Calu3 (cell line): ENCODE data around the gene RADIL. TPM values are rescaled to one million over a fixed set of nuclear protein-coding genes. Genes with fewer than 3 reads are reported as not detected.
A peak's percentile ranks its signal among the peaks of the same experiment; 100 is the strongest.

Source experiments
- BruUV-seq: library from RNA; stranded (reverse); fragments of 400-500 nt; replicated peaks from 2 replicates; lab custom pipeline; 2021; lab: Mats Ljungman, UMichigan
- CTCF ChIA-PET: fragments of 300-600 bp; sonication (Branson Sonifier 250); formaldehyde crosslinking; loops from one replicate; lab custom pipeline; 2022; ENCODE audit warnings: antibody characterized with exemption; lab: Charles Lee
- DNase-seq: peaks from one replicate; pipeline ENCODE4 v3.0.0; 2022
- H3K27ac Mint-ChIP-seq: one replicate; pipeline ENCODE4 v1.8.0; 2022; ENCODE audit warnings: mixed read lengths; ENCODE audit not compliant: unreplicated experiment
- H3K27me3 Mint-ChIP-seq: one replicate; pipeline ENCODE4 v1.8.0; 2022; ENCODE audit warnings: mixed read lengths; ENCODE audit not compliant: unreplicated experiment
- H3K36me3 Mint-ChIP-seq: one replicate; pipeline ENCODE4 v1.8.0; 2022; ENCODE audit warnings: mild to moderate bottlenecking, moderate library complexity, mixed read lengths; ENCODE audit not compliant: insufficient read depth, unreplicated experiment
- H3K4me1 Mint-ChIP-seq: one replicate; pipeline ENCODE4 v1.8.0; 2022; ENCODE audit warnings: mild to moderate bottlenecking, low read depth, mixed read lengths; ENCODE audit not compliant: unreplicated experiment
- H3K4me3 Mint-ChIP-seq: one replicate; pipeline ENCODE4 v1.8.0; 2022; ENCODE audit warnings: mild to moderate bottlenecking, low read depth, moderate library complexity, mixed read lengths; ENCODE audit not compliant: unreplicated experiment
- H3K9me3 Mint-ChIP-seq: one replicate; pipeline ENCODE4 v1.8.0; 2022; ENCODE audit warnings: low read depth, mixed read lengths; ENCODE audit not compliant: unreplicated experiment
- intact Hi-C: fragments of 100-400 bp; cut with micrococcal nuclease; formaldehyde crosslinking; loops from one replicate; pipeline ENCODE4 v1.10.0; 2022; ENCODE audit not compliant: unreplicated experiment
- total RNA-seq: library from RNA; stranded (reverse); gene quantifications from 2 replicates; pipeline ENCODE4 v1.2.3, GENCODE V29; 2022
- TF ChIP-seq, protein P1 (sequence below): fragments of 200-600 bp; IDR thresholded peaks from one replicate; pipeline ENCODE4 v1.8.0; 2022; ENCODE audit warnings: antibody characterized with exemption; ENCODE audit not compliant: unreplicated experiment

Gene RADIL
- total RNA-seq, 1 experiment from 2014 or later, result 1.8 TPM

DNA sequence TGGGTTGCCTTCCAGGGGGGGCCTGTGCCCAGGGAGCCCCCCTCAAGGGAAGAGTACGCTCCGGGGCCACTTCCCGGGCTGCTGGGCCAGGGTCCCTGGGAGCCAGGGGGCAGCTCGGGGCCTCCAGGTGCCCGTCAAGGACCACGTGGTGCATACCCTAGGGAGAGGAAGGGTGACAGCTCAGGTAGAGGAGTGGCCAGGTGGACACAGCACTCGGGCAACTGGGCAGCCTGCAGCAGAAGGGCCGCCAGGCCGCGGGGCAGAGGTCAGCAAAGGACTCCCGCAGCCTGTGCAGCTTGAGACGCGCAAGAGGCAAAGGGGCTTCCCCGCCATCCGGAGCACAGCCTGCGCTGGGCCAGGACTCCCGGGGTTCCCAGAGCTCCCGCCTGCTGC, 81.7 kb downstream of the RADIL start:
- H3K27ac Mint-ChIP-seq, result no peak overlapping the region
- no TSS peak for BruUV-seq
- H3K36me3 Mint-ChIP-seq, result peaks cover 24% of the 10 kb centered on the region
- no peaks in the 10 kb centered on the region for H3K4me1 Mint-ChIP-seq
- intact Hi-C loops, result no loop called here
- H3K9me3 Mint-ChIP-seq, result no peaks in the 10 kb centered on the region
- DNase-seq, result no peak
- TF ChIP-seq, protein P1, sequence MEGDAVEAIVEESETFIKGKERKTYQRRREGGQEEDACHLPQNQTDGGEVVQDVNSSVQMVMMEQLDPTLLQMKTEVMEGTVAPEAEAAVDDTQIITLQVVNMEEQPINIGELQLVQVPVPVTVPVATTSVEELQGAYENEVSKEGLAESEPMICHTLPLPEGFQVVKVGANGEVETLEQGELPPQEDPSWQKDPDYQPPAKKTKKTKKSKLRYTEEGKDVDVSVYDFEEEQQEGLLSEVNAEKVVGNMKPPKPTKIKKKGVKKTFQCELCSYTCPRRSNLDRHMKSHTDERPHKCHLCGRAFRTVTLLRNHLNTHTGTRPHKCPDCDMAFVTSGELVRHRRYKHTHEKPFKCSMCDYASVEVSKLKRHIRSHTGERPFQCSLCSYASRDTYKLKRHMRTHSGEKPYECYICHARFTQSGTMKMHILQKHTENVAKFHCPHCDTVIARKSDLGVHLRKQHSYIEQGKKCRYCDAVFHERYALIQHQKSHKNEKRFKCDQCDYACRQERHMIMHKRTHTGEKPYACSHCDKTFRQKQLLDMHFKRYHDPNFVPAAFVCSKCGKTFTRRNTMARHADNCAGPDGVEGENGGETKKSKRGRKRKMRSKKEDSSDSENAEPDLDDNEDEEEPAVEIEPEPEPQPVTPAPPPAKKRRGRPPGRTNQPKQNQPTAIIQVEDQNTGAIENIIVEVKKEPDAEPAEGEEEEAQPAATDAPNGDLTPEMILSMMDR, result no peak
- CTCF ChIA-PET, result interaction anchor here (0.5 to 0.6 kb wide), 2 partner anchors 10 to 365 kb away, joined by 3 read pairs; no protein-coding TSS in a partner anchor
- H3K4me3 Mint-ChIP-seq, result no peak overlapping the region
- H3K27me3 Mint-ChIP-seq, result peaks cover 10% of the 10 kb centered on the region

DNA sequence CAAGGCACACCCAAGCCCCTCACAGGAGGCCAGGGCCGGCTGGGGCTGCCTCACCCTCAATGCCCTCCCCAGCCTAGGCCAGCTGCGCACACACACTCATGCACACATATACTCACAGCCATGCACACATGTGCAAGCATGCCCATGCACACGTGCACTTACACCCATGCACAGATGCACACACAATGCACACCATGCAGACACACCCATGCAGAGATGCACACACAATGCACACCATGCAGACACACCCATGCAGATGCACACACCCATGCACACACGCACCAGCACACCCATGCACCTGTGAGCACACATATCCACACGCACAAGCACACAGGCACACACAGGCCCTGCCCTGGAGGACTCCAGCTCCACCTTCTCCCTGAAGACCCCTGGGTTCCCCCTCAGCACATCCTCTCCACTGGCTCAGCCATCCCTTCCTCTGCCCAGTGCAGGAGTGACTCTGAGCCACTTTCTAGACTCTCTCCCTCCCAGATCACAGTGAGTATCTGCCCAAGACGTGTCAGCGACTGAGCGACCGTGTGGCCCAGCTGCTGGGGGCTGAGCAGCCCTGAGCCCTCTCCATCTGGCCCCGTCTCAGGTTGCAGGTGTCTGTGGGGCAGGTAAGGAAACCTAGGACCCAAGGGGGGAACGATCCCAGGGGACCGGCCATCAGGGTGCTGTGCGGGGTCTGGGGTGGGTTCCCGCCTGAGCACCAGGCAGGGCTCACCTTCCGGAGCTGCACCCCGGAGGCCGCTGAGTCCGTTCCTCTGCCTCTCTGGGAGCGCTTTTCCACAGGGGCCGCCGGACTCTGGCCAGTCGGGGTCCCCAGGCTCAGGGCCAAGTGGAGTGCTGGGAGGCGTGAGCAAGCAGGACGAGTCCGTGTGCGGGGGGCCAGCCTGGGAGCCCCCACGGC, 82.3 kb downstream of the RADIL start:
- no peak overlapping the region for H3K4me3 Mint-ChIP-seq
- intact Hi-C loops, result no loop called here
- no peak overlapping the region for H3K27ac Mint-ChIP-seq
- H3K9me3 Mint-ChIP-seq, result no peaks in the 10 kb centered on the region
- TF ChIP-seq, protein P1, result no peak
- CTCF ChIA-PET, result interaction anchor here (0.5 to 0.6 kb wide), 2 partner anchors 10 to 365 kb away, joined by 3 read pairs; no protein-coding TSS in a partner anchor
- no peaks in the 10 kb centered on the region for H3K4me1 Mint-ChIP-seq
- peaks cover 30% of the 10 kb centered on the region for H3K36me3 Mint-ChIP-seq
- peaks cover 4% of the 10 kb centered on the region for H3K27me3 Mint-ChIP-seq
- no TSS peak for BruUV-seq
- no peak for DNase-seq

DNA sequence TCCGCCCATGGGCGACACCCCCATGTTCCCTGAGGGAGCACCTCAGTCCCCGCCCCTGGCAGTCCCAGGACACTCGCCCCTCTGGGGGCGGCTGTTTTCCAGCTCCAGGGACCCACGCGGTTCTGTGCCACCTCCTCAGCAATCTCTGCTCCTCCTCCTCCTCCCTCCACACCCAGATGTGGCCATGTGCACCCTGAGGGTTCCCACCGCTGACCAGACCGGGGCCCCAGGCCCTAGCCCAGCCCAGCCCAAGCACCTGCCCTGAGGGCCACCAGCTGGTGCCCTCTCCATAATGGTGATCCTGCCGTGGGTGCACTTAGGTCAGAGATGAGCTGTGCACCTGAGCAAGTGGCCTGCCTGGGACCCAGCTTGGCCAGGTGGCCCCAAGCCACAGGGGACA, 83.0 kb downstream of the RADIL start:
- CTCF ChIA-PET, result no interaction called here
- DNase-seq, result no peak

DNA sequence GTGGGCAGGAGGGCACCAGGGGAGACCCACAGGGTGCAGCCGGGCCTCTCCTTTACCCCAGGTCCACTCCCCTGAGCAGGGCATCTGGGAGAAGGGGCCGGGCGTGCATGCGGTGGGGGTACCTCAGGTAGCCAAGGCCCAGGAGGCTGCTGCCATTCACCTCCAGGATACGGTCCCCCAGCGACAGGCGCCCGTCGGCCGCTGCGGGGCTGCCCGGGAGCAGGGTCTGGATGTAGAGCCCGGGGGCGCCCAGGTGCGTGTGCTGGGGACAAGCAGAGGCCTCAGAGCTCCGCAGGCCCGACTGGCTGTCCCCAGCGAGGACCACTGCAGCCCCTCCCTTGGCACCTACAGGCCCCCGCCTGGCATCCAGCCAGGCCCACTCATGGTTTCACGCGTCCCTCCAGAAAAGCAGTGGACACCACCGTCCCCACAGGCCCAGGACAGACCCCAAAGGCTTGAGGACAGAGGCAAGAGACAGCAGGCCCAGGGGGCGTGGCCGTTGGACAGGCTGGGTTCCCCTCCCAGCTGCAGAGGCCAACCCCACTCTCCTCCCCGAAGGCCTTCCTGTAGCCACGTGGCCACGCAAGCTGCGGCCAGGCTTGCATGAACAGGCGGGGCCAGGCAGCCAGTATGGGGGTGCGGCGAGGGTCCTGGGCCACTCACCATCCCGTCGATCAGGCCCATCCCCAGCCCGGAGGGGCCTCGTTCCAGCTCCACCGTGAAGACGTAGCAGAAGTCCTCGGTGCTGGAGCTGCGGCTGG, 83.8 kb downstream of the RADIL start:
- Mint-ChIP-seq H3K9me3 (no peaks in the 10 kb centered on the region), H3K27me3 (no peaks in the 10 kb centered on the region), H3K4me1 (no peaks in the 10 kb centered on the region), H3K4me3 (no peak overlapping the region), H3K27ac (no peak overlapping the region), H3K36me3 (peaks cover 37% of the 10 kb centered on the region)
- no TSS peak for BruUV-seq
- TF ChIP-seq, protein P1, result no peak
- intact Hi-C loops, result no loop called here
- peak; percentile 21 for DNase-seq
- CTCF ChIA-PET, result no interaction called here

More for the DNA sequence above, 83.0 kb downstream of the RADIL start:
- no TSS peak for BruUV-seq
- H3K9me3 Mint-ChIP-seq, result no peaks in the 10 kb centered on the region
- no peak overlapping the region for H3K27ac Mint-ChIP-seq
- TF ChIP-seq, protein P1, result no peak
- H3K4me3 Mint-ChIP-seq, result no peak overlapping the region
- no peaks in the 10 kb centered on the region for H3K4me1 Mint-ChIP-seq
- no peaks in the 10 kb centered on the region for H3K27me3 Mint-ChIP-seq
- intact Hi-C loops, result no loop called here
- peaks cover 35% of the 10 kb centered on the region for H3K36me3 Mint-ChIP-seq
